ENCODE data around the gene VSTM2B.
"Not testable (repeated sequence)": the region's sequence is repeated elsewhere in the genome, so short reads cannot be mapped to it uniquely, and the experiment has no call there.

Gene VSTM2B

DNA sequence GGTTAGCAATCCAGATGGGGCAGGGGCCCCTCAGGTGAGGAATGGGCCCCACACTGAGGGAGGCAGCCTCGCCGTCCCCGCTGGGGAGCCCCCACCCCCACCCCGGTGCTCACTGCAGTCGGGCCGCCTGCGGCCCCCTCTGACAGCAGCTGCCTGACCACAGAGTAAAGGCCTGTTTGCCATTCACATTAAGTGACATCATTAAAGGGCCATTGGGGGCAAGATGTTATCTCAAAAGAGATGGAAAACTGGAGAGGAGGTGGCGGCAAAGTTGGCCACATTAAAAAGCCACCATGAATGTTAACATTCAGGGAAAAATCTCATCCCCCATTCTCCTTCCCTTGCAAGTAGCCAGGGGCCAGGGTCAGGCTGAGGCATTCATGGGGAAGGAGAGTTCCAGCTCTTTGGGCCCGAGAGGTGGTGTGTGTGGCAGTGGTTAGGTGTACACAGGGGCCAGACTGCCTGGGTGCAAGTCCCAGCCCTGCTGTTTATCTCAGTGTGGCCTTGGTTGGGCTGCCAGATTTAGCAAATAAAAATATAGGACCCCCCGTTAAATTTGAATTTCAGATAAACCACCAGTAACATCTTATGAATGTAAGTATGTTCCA is 20.9 kb downstream of the VSTM2B start:
- DNase-seq (ENCODE audit: low read depth), result no peak

GRCh38 chr19:29547361-29547960 is 21.7 kb downstream of the VSTM2B start:
- no peak for DNase-seq (ENCODE audit: low read depth)

DNA sequence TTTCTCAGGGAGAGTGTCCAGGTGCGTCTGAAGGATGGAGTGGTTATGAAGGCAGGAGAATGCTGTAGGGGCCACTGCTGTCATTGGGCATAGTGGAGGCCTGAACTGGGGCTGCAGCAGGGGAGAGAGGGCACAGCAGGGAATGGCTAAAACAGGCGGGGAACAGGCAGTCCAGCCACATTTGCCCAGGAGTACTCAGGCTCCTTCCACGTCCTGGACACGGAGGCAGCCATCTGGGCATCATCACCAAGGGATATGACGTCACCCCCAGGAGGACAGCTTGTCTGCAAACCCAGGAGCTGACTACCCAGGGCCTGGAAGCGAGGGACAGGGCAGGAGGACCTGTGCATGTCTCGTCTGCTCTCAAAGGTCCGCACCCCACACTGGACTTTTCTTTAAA is 22.2 kb downstream of the VSTM2B start:
- DNase-seq (ENCODE audit: low read depth), result no peak

DNA sequence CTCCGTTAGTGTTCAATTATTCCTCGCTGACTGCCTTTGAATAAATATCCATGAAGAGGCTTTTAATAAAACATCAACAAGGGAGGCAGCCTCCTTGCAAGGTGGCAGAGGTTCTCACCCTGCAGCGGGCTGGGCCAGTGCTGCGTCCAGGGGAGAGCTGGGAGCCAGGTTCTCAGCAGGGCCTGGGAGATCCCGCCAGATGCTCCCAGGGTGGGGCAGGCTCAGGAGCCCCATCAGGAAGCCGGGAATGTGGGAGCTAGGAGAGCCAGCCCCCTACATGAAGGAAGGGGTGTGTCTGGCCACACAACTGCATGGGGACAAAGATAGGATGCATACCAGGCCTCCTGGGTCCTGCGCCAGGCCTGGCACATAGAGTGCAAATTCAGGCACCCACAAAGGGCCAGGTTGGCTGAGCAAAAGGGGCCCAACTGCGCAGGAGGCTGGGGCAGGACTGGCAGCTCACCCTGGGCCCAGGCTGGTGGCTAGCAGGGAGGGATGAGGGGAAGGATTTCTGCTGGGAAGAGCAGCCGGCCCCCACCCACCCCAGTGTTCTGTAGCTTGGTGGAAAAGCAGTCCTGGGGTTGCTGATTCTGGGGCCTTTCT is 22.8 kb downstream of the VSTM2B start:
- no peak for DNase-seq (ENCODE audit: low read depth)

GRCh38 chr19:29549105-29550070 is 23.6 kb downstream of the VSTM2B start:
- no peak for DNase-seq (ENCODE audit: low read depth)

- no peak for DNase-seq (ENCODE audit: low read depth)
These were observed 25.1 kb downstream of the VSTM2B start for GRCh38 chr19:29550896-29551295.

DNA sequence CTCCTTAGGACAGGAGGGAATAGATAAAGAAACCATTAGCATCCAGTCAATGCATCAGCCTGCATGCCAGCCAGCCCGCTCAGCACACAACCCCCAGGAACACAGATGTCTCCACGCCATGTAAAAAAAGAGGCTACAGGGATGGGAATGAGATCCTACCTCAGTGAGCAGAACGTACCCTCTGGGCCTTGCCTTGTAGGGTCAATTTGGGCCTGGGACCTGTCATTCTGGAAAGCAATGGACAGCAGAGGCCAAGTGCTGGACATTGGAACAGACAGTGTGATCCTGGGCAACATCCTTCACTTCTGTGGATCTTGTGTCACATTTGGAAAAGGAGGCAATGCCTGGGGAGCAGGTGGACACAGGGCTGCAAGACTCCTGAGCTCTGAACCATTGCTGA is 26.0 kb downstream of the VSTM2B start:
- DNase-seq (ENCODE audit: low read depth), result no peak

DNA sequence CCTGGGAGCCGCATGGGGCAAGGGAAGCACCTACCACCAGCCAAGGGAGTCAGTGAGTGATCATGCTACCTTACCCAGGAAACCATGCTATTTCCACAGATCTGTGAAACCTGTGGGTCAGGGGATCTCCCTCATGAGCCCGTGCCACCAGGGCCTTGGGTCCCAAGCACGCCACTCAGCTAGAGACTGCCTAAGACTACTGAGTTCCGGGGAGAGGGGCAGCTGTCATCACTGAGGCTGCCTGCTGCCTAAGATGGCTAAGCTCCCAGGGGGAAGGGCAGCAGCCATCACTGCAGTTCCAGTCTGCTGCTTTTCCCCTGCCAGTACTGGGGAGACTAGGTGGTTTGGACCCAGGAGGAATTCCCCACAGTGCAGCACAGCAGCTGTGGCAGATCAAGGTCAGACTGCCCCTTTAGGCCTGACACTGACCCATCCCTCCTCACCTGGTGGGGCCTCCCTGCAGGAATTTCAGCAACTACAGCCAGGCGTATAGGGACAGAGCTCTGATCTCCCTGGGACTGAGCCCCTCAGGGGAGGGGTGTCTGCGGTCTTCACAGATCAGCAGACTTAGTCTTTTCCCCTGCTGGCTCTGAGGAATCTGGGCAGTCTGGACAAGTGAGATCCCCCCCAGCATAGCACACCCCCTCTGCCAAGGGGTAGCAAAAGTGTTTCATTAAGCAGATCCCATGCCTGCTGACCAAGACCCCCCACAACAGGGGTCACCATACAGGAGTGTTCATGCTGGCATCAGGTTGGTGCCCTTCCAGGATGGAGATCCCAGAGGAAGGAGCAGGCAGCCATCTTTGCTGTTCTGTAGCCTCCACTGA is 26.9 kb downstream of the VSTM2B start:
- DNase-seq (ENCODE audit: low read depth), result no peak

- no peak for DNase-seq (ENCODE audit: low read depth)
These were observed 28.4 kb downstream of the VSTM2B start for GRCh38 chr19:29554149-29554548.

GRCh38 chr19:29559110-29559509 is 33.3 kb downstream of the VSTM2B start:
- DNase-seq (ENCODE audit: low read depth), result not testable (repeated sequence)

GRCh38 chr19:29559743-29560142 is 33.9 kb downstream of the VSTM2B start:
- no peak for DNase-seq (ENCODE audit: low read depth)

- DNase-seq (ENCODE audit: low read depth), result no peak
These were observed 34.7 kb downstream of the VSTM2B start for GRCh38 chr19:29560313-29561075.

- no peak for DNase-seq (ENCODE audit: low read depth)
These were observed 35.8 kb downstream of the VSTM2B start for GRCh38 chr19:29561601-29562000.

- DNase-seq (ENCODE audit: low read depth), result no peak
These were observed 36.8 kb downstream of the VSTM2B start for GRCh38 chr19:29562299-29563297.

GRCh38 chr19:29563486-29564101 is 37.8 kb downstream of the VSTM2B start:
- no peak for DNase-seq (ENCODE audit: low read depth)

- DNase-seq (ENCODE audit: low read depth), result no peak
These were observed 38.8 kb downstream of the VSTM2B start for GRCh38 chr19:29564574-29565005.

GRCh38 chr19:29565171-29565570 is 39.4 kb downstream of the VSTM2B start:
- no peak for DNase-seq (ENCODE audit: low read depth)

DNA sequence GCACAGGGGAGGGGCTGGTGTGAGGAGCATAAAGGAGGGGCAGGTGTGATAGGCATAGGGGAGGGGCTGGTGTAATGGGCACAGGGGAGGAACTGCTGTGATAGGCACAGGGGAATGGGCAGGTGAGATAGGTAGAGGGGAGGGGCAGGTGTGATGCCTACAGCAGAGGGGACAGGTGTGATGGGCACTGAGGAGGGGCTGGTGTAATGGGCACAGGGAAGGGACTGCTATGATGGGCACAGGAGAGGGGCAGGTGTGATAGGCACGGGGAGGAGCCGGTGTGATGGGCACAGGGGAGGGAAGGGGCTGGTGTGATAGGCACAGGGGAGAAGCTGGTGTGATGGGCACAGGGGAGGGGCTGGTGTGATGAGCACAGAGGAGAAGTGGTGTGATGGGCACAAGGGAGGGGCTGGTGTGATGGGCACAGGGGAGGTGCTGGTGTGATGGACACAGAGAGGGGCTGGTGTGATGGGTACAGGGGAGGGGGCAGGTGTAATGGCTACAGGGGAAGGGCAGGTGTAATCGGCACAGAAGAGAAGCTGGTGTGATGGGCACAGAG is 40.8 kb downstream of the VSTM2B start:
- no peak for DNase-seq (ENCODE audit: low read depth)
